ENCODE data around the gene OR51A7.
"Not testable (repeated sequence)": the region's sequence is repeated elsewhere in the genome, so short reads cannot be mapped to it uniquely, and the experiment has no call there.

Gene OR51A7, protein sequence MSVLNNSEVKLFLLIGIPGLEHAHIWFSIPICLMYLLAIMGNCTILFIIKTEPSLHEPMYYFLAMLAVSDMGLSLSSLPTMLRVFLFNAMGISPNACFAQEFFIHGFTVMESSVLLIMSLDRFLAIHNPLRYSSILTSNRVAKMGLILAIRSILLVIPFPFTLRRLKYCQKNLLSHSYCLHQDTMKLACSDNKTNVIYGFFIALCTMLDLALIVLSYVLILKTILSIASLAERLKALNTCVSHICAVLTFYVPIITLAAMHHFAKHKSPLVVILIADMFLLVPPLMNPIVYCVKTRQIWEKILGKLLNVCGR

DNA sequence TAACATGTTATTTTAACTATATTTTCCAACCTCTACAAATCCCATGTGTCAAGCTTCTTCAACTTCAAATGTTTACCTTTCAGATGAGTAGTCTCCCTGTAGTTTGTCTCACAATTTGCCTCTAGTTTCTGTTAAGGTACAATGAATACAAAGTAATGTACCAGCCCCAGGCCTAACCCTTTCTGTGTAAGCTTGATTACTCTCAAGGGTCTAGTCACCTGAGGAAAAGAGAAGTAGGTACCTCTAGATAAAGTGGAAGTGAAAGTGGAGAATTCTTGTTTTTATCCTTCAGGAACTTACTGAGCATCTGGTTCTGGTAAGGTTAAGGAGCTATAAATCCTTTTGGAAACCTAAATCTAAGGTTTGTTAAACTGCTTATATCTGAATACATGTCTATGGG, at the start of gene OR51A7:
Gene OR51A7, plus strand, starts transcription at position 300 of the 400 bp plus-strand sequence. CDS start 3,587 bp downstream, outside the sequence.
- intact Hi-C loops (cut with DNase I): no loop called here
- no peak for DNase-seq

DNA sequence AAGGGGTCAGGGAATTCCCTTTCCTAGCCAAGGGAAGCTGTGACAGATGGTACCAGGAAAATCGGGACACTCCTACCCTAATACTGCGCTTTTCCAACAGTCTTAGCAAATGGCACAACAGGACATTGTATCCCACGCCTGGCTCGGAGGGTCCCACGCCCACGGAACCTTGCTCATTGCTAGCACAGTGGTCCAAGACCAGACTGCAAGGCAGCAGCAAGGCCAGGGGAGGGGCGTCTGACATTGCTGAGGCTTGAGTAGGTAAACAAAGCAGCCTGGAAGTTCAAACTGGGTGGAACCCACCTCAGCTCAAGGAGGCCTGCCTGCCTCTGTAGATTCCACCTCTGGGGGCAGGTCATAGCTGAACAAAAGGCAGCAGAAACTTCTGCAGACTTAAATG, 49.3 kb upstream of the OR51A7 start:
- intact Hi-C loops (cut with DNase I): not testable (repeated sequence)
- DNase-seq: peak in 1 of 10 donors; percentile 35

DNA sequence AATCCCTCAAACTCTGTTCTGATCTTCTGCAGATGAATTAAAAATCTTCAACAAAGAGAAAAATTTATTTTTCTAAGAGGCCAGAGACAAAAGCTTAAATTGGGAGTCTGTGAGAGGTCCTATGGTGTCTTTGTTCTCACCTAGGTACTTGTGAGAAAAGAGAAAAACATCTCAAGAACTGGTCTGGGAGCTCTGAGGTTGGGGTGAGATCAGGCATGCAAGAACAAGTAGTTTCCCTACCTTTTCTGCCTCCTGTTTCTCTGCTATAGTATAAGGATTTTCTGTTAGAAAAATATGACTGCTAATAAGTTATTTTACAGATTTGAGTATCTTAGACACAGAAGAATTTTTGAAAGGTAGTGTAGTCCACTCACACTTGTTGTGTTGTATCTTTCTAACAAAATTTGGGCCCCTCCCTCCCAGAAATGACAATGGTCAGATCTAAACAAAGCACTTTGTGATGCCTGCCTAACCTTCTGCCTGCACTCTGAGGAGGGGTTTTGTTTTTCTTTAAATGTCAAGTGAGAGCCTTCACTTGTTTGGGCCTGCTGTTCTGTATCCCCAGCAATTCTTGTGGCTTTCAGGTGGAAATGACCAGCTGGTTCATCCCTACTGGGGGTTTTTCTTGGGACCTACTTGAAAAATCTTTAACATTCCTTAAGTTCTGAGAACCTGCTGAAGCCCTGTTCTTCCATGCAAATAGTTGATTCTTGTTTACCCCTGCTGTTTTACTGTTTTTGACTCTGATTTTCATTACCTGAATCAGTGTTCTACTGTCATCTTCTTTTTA, 40.9 kb upstream of the OR51A7 start:
- intact Hi-C loops (cut with DNase I): no loop called here
- DNase-seq: no peak

DNA sequence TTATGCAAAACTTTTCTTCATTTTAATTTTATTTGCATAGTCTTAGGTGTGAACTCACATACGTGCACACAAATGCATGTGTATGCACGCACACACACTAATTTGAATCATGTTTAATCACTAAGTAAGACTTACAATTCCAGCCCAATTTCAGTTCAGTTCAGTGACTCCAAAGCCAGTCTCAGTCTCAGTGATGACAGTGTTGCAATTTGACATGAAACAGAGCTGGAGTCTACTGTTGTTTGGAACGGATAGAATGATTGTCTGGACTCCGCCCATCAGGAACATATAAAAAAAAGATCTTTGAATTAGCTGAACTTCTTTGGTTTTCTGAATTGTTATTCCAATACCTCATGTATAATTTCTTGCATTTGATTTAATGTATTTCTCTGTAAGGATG, 39.7 kb upstream of the OR51A7 start:
- no peak for DNase-seq
- intact Hi-C loops (cut with DNase I): no loop called here

DNA sequence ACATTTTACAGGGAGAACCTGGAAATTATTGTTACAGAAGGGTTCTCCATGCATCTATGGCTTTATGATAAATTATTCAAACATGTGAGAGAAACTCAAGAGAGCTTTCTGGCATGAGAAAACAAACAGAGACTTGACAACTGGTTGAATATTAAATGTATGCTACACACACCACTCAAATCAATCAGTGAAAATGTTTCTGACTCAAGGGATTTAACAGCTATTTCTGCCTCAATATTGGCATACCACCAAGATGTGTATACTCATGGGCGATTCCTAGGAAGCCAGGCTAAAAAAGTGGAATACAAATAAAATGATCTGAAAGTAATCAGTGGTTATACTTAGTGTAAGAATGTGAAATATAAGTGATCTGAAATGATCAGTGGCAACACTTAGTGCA, 37.7 kb upstream of the OR51A7 start:
- intact Hi-C loops (cut with DNase I): no loop called here
- DNase-seq: no peak

DNA sequence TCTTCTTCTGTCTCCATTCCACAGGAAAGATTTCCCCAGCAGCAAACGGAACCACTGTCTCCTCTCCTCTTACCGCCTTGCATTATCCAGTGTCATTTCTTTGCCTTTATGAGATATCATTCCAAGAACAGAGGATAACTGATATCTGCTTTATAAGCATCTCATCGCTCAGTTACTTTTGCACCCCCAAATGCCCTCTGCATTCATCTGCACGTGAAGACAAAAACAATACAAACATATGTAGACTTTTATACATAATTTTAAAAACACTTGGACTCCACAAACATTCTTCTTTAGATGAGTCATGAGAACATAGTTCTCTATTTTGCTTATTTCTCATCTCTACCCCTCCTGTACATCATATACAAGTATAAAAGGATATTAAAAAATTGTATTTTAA, 22.4 kb upstream of the OR51A7 start:
- intact Hi-C loops (cut with DNase I): no loop called here
- DNase-seq: no peak

DNA sequence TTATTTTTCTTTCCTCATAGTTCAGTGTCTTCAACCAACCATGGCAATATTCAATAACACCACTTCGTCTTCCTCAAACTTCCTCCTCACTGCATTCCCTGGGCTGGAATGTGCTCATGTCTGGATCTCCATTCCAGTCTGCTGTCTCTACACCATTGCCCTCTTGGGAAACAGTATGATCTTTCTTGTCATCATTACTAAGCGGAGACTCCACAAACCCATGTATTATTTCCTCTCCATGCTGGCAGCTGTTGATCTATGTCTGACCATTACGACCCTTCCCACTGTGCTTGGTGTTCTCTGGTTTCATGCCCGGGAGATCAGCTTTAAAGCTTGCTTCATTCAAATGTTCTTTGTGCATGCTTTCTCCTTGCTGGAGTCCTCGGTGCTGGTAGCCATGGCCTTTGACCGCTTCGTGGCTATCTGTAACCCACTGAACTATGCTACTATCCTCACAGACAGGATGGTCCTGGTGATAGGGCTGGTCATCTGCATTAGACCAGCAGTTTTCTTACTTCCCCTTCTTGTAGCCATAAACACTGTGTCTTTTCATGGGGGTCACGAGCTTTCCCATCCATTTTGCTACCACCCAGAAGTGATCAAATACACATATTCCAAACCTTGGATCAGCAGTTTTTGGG, 21.6 kb upstream of the OR51A7 start, which contains the start of gene OR51T1:
Gene OR51T1, plus strand, starts transcription at position 41 of the 641 bp plus-strand sequence. Its CDS starts 0 bp downstream, at position 41.
- no peak for DNase-seq

DNA sequence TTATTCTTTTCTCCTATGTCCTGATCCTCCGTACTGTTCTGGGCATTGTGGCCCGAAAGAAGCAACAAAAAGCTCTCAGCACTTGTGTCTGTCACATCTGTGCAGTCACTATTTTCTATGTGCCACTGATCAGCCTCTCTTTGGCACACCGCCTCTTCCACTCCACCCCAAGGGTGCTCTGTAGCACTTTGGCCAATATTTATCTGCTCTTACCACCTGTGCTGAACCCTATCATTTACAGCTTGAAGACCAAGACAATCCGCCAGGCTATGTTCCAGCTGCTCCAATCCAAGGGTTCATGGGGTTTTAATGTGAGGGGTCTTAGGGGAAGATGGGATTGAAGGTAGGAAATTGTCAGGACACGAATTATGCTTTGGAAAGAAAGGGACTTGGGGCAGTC, 21.0 kb upstream of the OR51A7 start:
- no peak for DNase-seq
- intact Hi-C loops (cut with DNase I): no loop called here

More for the DNA sequence above, 21.6 kb upstream of the OR51A7 start, which contains the start of gene OR51T1:
- intact Hi-C loops (cut with DNase I): no loop called here

DNA sequence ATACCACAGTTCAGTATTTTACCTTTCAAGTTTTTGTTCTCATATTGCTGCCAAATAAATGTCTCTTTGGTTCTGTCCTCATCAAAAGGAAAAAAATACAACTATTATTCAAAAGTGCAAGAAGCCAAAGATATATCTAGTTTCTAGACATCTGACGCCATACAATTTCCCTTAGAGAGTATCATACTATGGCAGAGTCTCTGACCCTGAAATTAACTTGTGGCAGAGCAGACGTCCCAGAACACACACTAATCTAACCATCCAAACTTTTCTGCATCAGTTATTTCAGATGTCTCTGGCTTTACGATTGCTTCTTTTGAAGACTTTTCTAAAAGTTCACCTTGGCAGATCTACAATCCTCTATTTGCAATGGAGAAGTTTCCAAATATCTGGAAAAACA, 19.2 kb upstream of the OR51A7 start:
- intact Hi-C loops (cut with DNase I): no loop called here
- DNase-seq: no peak

DNA sequence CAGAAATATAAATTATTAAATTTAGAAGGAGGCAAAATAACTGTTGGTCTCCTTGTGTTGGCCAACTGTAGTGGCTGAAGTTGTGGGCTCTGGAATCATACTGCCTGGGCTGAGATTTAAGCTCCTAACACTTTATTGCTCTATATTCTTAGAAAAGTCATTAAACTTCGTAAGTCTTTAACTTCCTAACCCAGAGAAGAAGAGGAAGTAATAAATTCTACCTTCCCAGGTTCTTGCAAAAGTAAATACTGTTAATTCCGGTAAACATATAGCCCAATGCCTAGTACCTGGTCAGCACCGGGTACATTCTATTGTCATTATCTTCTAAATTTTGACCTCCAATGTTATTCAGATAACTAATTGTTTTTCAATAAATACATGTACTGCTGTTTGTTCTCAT, 17.4 kb upstream of the OR51A7 start:
- intact Hi-C loops (cut with DNase I): no loop called here

DNA sequence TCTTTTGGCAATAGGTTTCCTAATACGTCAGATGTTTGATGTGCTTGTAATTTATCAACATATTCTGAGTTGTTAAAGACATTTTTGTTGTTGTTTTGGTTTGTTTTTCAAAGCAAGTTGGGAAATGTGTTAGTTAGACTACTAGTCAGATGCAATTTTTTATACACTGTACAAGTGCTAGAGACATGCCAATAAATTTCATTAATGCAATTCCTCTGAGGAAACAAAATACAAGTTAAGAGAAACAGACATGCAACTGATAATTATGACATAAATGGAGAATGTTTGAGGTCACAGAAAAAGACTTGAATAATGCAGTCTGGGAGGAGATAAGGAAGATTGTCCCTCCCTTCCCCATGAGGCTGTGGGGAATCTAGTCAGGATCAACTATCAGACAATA, 16.0 kb upstream of the OR51A7 start:
- no peak for DNase-seq
- intact Hi-C loops (cut with DNase I): no loop called here

More for the DNA sequence above, 17.4 kb upstream of the OR51A7 start:
- DNase-seq: no peak

DNA sequence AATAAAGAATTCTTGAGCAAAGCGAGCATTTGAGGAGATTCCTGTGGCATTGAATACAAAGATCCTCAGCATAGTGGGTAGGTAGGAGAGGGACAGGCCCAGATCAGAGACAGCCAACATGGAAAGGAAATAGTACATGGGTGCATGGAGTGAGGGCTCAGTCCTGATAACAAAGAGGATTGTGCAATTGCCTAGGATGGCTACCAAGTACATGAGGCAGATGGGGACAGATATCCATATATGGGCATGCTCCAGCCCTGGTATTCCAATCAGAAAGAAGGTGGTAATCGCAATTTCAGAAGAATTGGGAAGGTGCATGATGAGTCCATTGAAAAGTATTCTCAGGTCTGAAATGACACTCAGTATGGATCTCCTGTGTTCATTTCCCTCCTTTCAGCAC, 13.3 kb upstream of the OR51A7 start:
- peak in 1 of 10 donors; percentile 22 for DNase-seq
- intact Hi-C loops (cut with DNase I): no loop called here

DNA sequence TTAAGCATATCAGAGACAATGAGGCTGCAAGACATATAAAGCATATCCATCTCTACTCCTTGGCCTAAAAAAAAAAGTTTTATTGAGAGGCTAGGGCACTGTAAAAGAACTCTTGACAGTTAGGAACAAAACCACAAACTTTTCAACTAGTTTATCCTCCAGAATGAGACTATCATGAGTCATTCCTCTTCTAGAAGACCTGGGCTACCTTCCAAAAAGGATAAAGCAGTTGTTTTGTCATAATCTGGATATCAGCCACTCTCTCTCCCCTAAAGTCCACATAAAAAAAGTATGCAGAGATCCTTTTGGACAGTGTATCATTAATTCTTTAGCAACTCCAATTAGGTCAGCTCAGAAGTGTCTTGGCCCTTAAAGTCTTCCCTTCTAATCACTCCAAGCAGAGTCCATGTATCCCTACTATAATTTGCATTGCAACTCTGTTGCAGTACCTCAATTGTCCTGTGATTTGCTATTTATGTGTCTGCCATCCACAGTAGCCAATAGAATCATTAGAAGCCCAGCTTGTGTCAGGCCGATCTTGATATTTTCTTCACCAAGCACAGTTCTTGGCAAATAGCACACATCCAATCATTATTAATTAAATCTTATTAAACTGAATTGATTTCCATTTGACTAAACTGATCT, 11.5 kb upstream of the OR51A7 start:
- intact Hi-C loops (cut with DNase I): no loop called here
- no peak for DNase-seq

DNA sequence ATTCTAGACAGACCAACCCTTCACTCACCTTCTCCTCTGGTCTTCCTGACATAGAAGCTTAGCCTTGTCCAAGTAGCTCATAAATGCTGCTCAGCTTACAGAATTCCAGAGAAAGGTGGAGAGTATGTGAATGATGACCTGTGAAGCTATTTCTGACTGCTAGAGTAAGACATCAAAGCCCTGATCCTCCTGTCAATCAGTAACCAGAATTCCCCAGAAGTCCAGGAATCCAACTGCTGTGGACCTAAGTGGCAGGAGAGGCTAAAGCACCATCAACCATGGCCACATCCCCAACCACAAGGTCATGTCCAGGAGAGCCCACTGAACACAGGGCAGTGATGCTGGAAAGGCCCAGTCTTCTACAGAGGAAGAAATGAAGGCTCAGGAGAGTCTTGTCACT, 13.0 kb downstream of the OR51A7 start:
- no peak for DNase-seq
- intact Hi-C loops (cut with DNase I): no loop called here

DNA sequence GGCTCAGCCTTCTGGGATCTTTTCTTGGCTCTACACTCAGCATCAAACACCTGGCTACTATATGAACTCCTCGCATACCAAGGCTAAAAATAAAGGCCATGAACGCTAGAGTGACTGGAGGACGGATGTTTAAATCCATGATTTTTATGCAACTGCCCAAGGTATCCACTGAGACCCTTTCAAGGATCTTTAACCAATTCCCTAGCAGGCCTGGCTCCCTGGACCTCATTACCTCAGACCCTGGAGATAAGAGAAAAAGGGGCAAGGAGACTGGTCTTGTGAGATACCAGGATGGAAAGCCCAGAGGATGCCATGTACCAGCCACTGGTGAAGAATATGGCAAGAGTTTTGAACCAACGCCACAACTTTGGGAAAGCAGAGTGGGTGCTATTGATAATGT, 15.7 kb downstream of the OR51A7 start, which contains the start of gene OR51G2:
Gene OR51G2, minus strand, starts transcription at position 101 of the 400 bp plus-strand sequence. CDS start 3,687 bp downstream, outside the sequence.
- intact Hi-C loops (cut with DNase I): no loop called here

DNA sequence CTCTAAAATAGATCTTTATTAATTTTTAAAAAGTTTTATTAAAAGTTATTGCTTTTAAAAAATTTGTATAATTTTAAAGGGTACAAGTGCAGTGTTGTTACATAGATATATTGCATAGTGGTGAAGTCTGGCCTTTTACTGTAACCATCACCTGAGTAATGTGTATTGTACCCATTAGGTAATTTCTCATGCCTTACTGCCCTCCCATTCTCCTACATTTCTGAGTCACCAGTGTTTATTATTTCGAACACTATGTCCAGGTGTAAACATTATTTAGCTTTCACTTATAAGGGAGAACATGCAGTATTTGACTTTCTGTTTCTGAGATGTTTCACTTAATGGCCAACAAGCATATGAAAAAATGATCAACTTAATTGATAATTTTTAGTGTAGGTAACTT, 18.2 kb downstream of the OR51A7 start:
- intact Hi-C loops (cut with DNase I): no loop called here
- DNase-seq: no peak

More for the DNA sequence above, 15.7 kb downstream of the OR51A7 start, which contains the start of gene OR51G2:
- DNase-seq: no peak

DNA sequence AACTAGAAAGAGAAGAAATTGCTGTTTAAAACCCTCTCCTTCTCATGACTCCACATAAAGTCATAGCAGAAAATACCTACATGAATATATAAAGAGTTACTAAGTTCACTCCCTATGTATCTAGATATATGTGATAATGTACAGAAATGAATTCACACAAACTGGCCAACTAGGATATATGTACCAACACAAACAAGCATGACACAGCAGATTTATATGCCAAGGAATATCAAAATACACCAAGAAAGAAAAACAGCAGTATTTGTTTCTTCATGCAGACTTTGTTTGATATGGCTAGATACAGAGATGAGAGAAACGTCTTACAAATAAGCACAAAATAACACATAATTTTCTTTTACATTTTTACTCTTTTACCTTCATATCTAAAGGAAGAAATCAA, 18.7 kb downstream of the OR51A7 start:
- intact Hi-C loops (cut with DNase I): no loop called here
- DNase-seq: no peak

DNA sequence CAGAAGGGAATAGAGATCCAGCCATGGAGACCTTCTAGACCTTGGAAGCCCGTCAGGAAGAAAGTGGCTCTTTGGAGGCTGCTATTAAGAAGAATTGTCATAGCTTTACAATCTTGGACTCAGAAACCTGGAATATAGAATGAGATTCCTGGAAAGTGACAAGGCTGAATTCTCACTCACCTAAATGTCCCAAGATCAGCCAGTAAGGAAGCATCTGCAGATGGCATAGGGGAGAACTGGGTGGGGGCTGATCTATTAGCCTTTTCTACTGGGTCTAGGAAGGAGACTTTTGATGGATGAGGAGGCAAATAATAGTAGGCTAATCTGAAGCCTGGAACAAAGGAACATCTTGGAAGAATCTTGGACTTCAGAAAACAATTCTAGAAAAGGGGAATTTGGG, 20.7 kb downstream of the OR51A7 start, which contains the start of gene OR51G1:
Gene OR51G1, minus strand, starts transcription at position 101 of the 400 bp plus-strand sequence. Its CDS starts 0 bp downstream, at position 101.
- intact Hi-C loops (cut with DNase I): no loop called here
- no peak for DNase-seq

DNA sequence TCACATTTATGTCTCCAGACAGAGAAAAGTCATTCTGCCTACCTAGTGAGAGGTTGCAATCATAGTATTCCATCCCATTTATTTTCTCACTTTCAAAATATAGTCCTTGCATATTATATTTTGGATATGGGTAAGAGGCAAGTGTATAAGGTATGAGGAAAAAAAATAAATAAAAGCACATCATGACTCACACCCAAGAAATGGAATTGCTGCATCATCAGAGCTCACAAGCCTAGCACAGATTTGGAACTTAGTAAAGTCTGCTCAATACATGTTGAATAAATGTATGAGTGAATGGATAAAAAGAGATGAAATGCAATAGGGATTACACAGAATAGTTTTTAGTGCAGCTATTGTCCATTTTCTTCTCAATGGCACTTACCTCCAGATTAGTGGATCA, 23.0 kb downstream of the OR51A7 start:
- intact Hi-C loops (cut with DNase I): no loop called here
- no peak for DNase-seq

DNA sequence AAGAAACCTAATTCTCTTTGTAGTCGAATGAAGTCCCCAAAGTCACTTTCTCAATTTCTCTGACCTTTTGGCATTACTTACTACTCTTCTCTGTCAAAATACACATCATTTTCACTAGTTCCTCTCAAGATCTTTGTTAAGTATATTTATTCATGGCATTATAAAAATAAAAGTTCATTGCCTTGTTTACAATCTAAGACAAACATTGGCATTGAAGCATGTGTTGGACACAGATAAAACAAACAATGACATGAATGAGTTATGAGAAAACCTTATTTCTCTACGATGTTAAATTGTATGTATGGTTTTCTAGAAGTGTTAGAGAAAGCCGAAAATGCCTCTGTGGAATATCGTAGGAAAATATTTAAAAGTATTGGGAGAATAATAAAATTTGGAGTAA, 29.2 kb downstream of the OR51A7 start:
- intact Hi-C loops (cut with DNase I): no loop called here
- DNase-seq: no peak

Measured in posterior cingulate gyrus (tissue), 11 donors.